ENCODE measurements around the gene NLGN3. TPM values are rescaled to one million over a fixed set of nuclear protein-coding genes. Genes with fewer than 3 reads are reported as not detected.

NLGN3 gene
- total RNA-seq, 1 experiment from 2014 or later = 0.65 TPM

DNA sequence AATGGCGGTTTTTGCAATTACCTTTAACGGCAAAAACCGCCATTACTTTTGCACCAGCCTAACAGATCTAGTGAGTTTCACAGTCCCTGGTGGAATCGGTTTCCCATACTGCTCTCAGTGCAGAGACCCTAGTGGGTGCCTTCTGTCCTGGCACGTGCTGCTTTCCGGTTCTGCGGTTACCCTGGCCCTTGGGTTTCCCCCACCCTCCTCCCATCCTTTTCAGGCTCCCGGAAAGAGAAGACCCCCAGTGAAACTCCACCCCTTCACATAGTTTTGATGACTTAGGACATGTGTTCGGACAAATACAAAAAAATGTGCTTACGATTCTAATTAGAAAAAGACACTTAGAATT is 36.9 kb downstream of the NLGN3 start:
- intact Hi-C loops (cut with micrococcal nuclease; ENCODE audit: unreplicated experiment) = no loop called here
- Histone ChIP-seq H3K79me2 (ENCODE audit: low read depth) (no peaks in the 10 kb centered on the region), H3K27ac (peak overlapping the region; percentile 71), H3K4me1 (replicated peaks; ENCODE audit: insufficient read depth) (no peaks in the 10 kb centered on the region), H4K20me1 (ENCODE audit: insufficient read depth) (no peaks in the 10 kb centered on the region), H3F3A (ENCODE audit: insufficient read depth, low read depth) (peaks cover 3% of the 10 kb centered on the region; the same call in 1 of the 2 replicates), H3K4me3 (peak overlapping the region; percentile 78; the same call in 1 of the 2 replicates), H3K4me2 (peak overlapping the region; percentile 95), H2AFZ (peak overlapping the region; percentile 96), H3K27me3 (ENCODE audit: insufficient read depth, low read depth) (no peaks in the 10 kb centered on the region), H3K9me3 (ENCODE audit: insufficient read depth, low read depth) (no peaks in the 10 kb centered on the region), H3K36me3 (ENCODE audit: low read depth) (no peaks in the 10 kb centered on the region), H3K9me2 (ENCODE audit: insufficient read depth) (no peaks in the 10 kb centered on the region; the same call in 1 of the 2 replicates)
- POLR2A ChIA-PET (ENCODE audit: unreplicated experiment) = no interaction called here
- DNase-seq = no peak
- BruUV-seq (replicated peaks) = TSS peak; percentile 60
- CTCF ChIA-PET = interaction anchor here (0.6 kb wide), 1 partner anchor 65 kb away, joined by 4 read pairs; no protein-coding TSS in a partner anchor
- TF ChIP-seq EZH2 (IDR thresholded peaks at IDR 0.05; ENCODE audit: low read depth) = no peak
- TF ChIP-seq, protein P1, sequence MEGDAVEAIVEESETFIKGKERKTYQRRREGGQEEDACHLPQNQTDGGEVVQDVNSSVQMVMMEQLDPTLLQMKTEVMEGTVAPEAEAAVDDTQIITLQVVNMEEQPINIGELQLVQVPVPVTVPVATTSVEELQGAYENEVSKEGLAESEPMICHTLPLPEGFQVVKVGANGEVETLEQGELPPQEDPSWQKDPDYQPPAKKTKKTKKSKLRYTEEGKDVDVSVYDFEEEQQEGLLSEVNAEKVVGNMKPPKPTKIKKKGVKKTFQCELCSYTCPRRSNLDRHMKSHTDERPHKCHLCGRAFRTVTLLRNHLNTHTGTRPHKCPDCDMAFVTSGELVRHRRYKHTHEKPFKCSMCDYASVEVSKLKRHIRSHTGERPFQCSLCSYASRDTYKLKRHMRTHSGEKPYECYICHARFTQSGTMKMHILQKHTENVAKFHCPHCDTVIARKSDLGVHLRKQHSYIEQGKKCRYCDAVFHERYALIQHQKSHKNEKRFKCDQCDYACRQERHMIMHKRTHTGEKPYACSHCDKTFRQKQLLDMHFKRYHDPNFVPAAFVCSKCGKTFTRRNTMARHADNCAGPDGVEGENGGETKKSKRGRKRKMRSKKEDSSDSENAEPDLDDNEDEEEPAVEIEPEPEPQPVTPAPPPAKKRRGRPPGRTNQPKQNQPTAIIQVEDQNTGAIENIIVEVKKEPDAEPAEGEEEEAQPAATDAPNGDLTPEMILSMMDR (conservative IDR thresholded peaks at IDR 0.05) = no peak

DNA sequence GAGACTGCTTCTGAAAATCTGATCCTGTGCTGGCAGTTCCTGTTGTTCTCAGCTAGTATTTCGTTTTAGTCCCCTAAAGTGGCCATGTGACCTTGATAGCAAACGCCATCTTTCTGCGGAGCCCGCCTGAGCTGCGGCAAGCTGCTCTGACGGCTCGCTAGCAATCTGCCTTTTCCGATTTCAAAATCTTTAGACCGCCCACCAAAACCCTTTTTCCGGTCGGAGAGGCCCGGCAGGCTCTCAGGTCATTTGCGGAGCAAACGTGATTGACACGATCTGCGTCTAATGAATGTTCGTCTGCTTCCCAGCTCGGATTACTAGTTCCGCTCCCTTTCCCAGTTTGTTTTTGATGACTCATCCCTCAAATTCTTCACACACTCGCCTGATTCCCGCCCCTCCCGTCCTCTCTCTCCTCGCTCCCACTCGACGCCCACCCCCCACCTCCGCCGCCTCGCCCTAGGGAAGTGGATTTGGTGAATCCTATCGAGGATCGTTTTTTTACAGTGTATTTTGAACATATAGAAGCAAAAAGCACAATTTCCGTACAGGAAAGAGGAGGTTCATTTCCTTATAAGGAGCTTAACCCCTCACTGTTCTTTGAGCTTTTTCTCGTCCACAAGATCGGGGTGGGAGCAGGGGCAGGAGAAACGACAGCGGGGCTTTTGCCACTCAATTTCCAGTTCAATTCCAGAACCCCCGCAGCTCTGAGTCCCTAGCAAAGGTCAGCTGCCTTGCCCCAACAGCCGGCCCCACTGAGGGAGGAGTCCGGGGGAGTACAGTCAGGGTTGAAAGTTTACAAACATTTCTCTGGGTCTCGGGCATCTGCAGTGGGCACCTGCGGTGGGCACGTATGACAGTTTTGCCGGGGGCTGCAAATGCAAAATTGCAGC is 37.5 kb downstream of the NLGN3 start:
- H3K79me2 ChIP-seq (ENCODE audit: low read depth) = no peaks in the 10 kb centered on the region

DNA sequence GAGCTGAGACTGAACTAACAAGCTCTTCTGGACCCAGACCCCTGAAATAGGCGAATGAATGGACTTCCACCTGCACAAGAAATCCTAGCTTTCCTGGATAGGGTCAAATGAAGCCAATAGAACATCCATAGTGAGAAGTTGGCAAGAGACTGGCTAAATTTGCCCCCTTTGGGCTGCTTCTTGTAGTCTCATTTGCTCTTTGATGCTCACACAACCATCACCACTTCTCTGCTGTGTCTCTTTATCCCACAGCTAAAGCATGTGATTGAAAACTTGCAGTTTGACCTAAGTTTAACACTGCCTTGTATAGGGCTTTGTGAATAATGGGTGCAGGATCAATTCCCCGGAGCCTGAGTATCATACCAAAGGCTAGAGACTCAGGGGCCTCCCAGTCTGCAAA is 38.2 kb downstream of the NLGN3 start:
- Histone ChIP-seq H3K27me3 (ENCODE audit: insufficient read depth, low read depth) (no peaks in the 10 kb centered on the region), H3K9me3 (ENCODE audit: insufficient read depth, low read depth) (no peaks in the 10 kb centered on the region), H2AFZ (no peak overlapping the region), H3K4me1 (replicated peaks; ENCODE audit: insufficient read depth) (no peaks in the 10 kb centered on the region), H3K4me2 (no peak overlapping the region), H3K36me3 (ENCODE audit: low read depth) (no peaks in the 10 kb centered on the region), H4K20me1 (ENCODE audit: insufficient read depth) (no peaks in the 10 kb centered on the region), H3K27ac (no peak overlapping the region), H3K4me3 (no peak overlapping the region), H3K9me2 (ENCODE audit: insufficient read depth) (no peaks in the 10 kb centered on the region; the same call in 1 of the 2 replicates), H3K79me2 (ENCODE audit: low read depth) (no peaks in the 10 kb centered on the region), H3F3A (ENCODE audit: insufficient read depth, low read depth) (peaks cover 3% of the 10 kb centered on the region; the same call in 1 of the 2 replicates)
- POLR2A ChIA-PET (ENCODE audit: unreplicated experiment) = interaction anchor here (0.7 to 0.9 kb wide), 2 partner anchors 121 to 183 kb away, joined by 4 to 6 read pairs; partner anchors contain the start of gene TAF1
- TF ChIP-seq, protein P1 (conservative IDR thresholded peaks at IDR 0.05) = no peak
- TF ChIP-seq EZH2 (IDR thresholded peaks at IDR 0.05; ENCODE audit: low read depth) = no peak
- CTCF ChIA-PET = interaction anchor here (0.6 to 0.7 kb wide), 2 partner anchors 91 to 183 kb away, joined by 3 to 6 read pairs; partner anchors contain the start of gene TAF1
- no peak for DNase-seq
- intact Hi-C loops (cut with micrococcal nuclease; ENCODE audit: unreplicated experiment) = loop anchor here (2.0 kb wide), 1 partner anchor 100 kb away; the partner anchor contains the start of gene NONO
- BruUV-seq (replicated peaks) = no TSS peak

More for the DNA sequence above, 37.5 kb downstream of the NLGN3 start:
- ChIA-PET POLR2A (ENCODE audit: unreplicated experiment) (interaction anchor here (0.6 to 0.9 kb wide), 3 partner anchors 121 to 353 kb away, joined by 4 to 6 read pairs (median 4); partner anchors contain the start of gene TAF1), CTCF (interaction anchor here (0.6 to 0.7 kb wide), 2 partner anchors 91 to 184 kb away, joined by 3 to 6 read pairs; partner anchors contain the start of gene TAF1)
- intact Hi-C loops (cut with micrococcal nuclease; ENCODE audit: unreplicated experiment) = loop anchor here (2.0 kb wide), 1 partner anchor 101 kb away; the partner anchor contains the start of gene NONO
- Histone ChIP-seq H3K27me3 (ENCODE audit: insufficient read depth, low read depth) (no peaks in the 10 kb centered on the region), H4K20me1 (ENCODE audit: insufficient read depth) (no peaks in the 10 kb centered on the region), H3F3A (ENCODE audit: insufficient read depth, low read depth) (peaks cover 3% of the 10 kb centered on the region; the same call in 1 of the 2 replicates), H3K4me1 (replicated peaks; ENCODE audit: insufficient read depth) (no peaks in the 10 kb centered on the region), H3K4me3 (peak overlapping the region; percentile 78; the same call in 1 of the 2 replicates), H3K4me2 (peak overlapping the region; percentile 95), H3K9me3 (ENCODE audit: insufficient read depth, low read depth) (no peaks in the 10 kb centered on the region), H3K36me3 (ENCODE audit: low read depth) (no peaks in the 10 kb centered on the region), H3K9me2 (ENCODE audit: insufficient read depth) (no peaks in the 10 kb centered on the region; the same call in 1 of the 2 replicates), H3K27ac (peak overlapping the region; percentile 71), H2AFZ (peak overlapping the region; percentile 96)
- peak; percentile 83 to 92 for DNase-seq
- TSS peak; percentile 92 for BruUV-seq (replicated peaks)
- TF ChIP-seq, protein P1 (conservative IDR thresholded peaks at IDR 0.05) = no peak
- no peak for TF ChIP-seq EZH2 (IDR thresholded peaks at IDR 0.05; ENCODE audit: low read depth)
